Fibroblast of lung (primary cell): ENCODE results near the gene AJUBA. TPM values are rescaled to one million over a fixed set of nuclear protein-coding genes. Genes with fewer than 3 reads are reported as not detected.

ENCODE experiments used
- DNase-seq, 2 donors: peaks; one replicate each; pipeline versions ENCODE4 v3.0.0 to v3.0.0-alpha.2; 2010; ENCODE audit warnings: low read depth in 2 of 2
- H2AFZ ChIP-seq: 2 replicates; pipeline ENCODE4 v1.5.1; 2012; ENCODE audit warnings: low read length, control low read depth, inconsistent platforms
- H3K27ac ChIP-seq: 2 replicates; pipeline ENCODE4 v1.5.1; 2011; ENCODE audit warnings: low read length, control low read depth; ENCODE audit not compliant: insufficient read depth
- H3K27me3 ChIP-seq: 2 replicates; pipeline ENCODE4 v1.5.1; 2011; ENCODE audit warnings: mild to moderate bottlenecking, low read length; ENCODE audit not compliant: control insufficient read depth, insufficient read depth
- H3K36me3 ChIP-seq: 2 replicates; pipeline ENCODE4 v1.5.1; 2011; ENCODE audit warnings: low read length; ENCODE audit not compliant: control insufficient read depth, insufficient read depth
- H3K4me1 ChIP-seq: 2 replicates; pipeline ENCODE4 v1.5.1; 2011; ENCODE audit warnings: low read length; ENCODE audit not compliant: control insufficient read depth, insufficient read depth; ENCODE audit errors: extremely low read depth
- H3K4me2 ChIP-seq: 2 replicates; pipeline ENCODE4 v1.5.1; 2011; ENCODE audit warnings: low read length, control low read depth; ENCODE audit not compliant: insufficient read depth; ENCODE audit errors: extremely low read depth
- H3K4me3 ChIP-seq, 4 experiments: fragments of 200-600 bp in 1 of 4; sonication (generic) in 1 of 4; replicated peaks in 1 of 4; 2 replicates each; pipeline ENCODE4 v1.5.1; 2011 to 2016; ENCODE audit warnings: low read length in 4 of 4, low read depth in 3 of 4, mild to moderate bottlenecking in 3 of 4, control low read depth in 2 of 4, inconsistent platforms in 1 of 4, mixed read lengths in 1 of 4; ENCODE audit not compliant: insufficient read depth in 1 of 4; ENCODE audit errors: control extremely low read depth in 1 of 4
- H3K79me2 ChIP-seq: 2 replicates; pipeline ENCODE4 v1.5.1; 2012; ENCODE audit warnings: mild to moderate bottlenecking, low read length, inconsistent platforms; ENCODE audit not compliant: control insufficient read depth, insufficient read depth
- H3K9ac ChIP-seq: 2 replicates; pipeline ENCODE4 v1.5.1; 2011; ENCODE audit warnings: mild to moderate bottlenecking, low read length, control low read depth; ENCODE audit not compliant: insufficient read depth
- H3K9me3 ChIP-seq: 2 replicates; pipeline ENCODE4 v1.5.1; 2012; ENCODE audit warnings: low read depth, low read length; ENCODE audit not compliant: control insufficient read depth, insufficient read depth
- H4K20me1 ChIP-seq: 2 replicates; pipeline ENCODE4 v1.5.1; 2011; ENCODE audit warnings: low read length; ENCODE audit not compliant: control insufficient read depth, insufficient read depth; ENCODE audit errors: extremely low read depth
- CTCF ChIP-seq, 2 donors: IDR thresholded peaks in 1 of 2; conservative IDR thresholded peaks in 1 of 2; 1 replicate in 1 of 2; 2 replicates in 1 of 2; pipeline ENCODE4 v1.5.1; 2011 to 2012; ENCODE audit warnings: low read length in 2 of 2, control low read depth in 1 of 2, inconsistent platforms in 1 of 2, low read depth in 1 of 2, mild to moderate bottlenecking in 1 of 2
- EZH2 ChIP-seq: IDR thresholded peaks from 2 replicates; pipeline ENCODE4 v1.5.1; 2012; ENCODE audit warnings: low read length, control low read depth, mild to moderate bottlenecking; ENCODE audit errors: missing control alignments
- polyA plus RNA-seq, 2 donors: library from polyadenylated mRNA; depleted of rRNA in 1 of 2; stranded (reverse) in 1 of 2; unstranded in 1 of 2; fragments of >200 nt; gene quantifications; 2 replicates each; pipeline ENCODE4 v1.2.1, GENCODE V29; 2011 to 2012; ENCODE audit warnings: missing spikeins in 1 of 2
- total RNA-seq: library from RNA; depleted of rRNA; stranded (reverse); fragments of >200 nt; gene quantifications from 2 replicates; pipeline ENCODE4 v1.2.1, GENCODE V29; 2014

Gene AJUBA
- total and polyA plus RNA-seq, 2 donors (not counting 1 experiment from before 2014, with no cell fraction given): 41.3 to 84.9 TPM

DNA sequence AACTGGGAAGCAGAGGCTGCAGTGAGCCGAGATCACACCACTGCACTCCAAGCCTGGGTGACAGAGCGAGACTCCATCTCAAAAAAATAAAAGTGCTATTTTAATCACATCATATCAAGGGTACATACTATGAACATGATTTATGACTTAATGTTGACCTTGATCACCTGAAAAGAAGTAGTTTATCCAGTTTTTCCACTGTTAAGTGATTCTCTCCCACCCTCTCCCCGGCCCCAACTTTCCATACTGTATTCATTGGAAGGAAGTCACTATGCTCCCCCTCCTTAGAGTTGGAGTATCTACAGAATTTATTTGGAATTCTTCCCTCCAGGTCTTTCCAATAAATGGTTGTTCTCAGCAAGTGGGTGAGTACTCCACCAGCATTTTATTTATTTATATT is 50.2 kb downstream of the AJUBA start:
- no peak overlapping the region for H3K9ac ChIP-seq
- H3K79me2 ChIP-seq: peaks cover 18% of the 10 kb centered on the region
- no peak overlapping the region for H3K4me2 ChIP-seq
- H4K20me1 ChIP-seq: no peaks in the 10 kb centered on the region
- H3K27me3 ChIP-seq: no peaks in the 10 kb centered on the region
- H3K4me3 ChIP-seq: no peak overlapping the region
- peaks cover 7% of the 10 kb centered on the region for H3K4me1 ChIP-seq
- H3K9me3 ChIP-seq: no peaks in the 10 kb centered on the region
- no peak overlapping the region for H2AFZ ChIP-seq
- no peak for TF ChIP-seq EZH2
- no peak for TF ChIP-seq CTCF (conservative IDR thresholded peaks at IDR 0.05 in 1 of 2, IDR thresholded peaks at IDR 0.05 in 1 of 2; ENCODE audit: low read depth in 1 of 2, low read length in 2 of 2)
- DNase-seq: no peak
- H3K27ac ChIP-seq: no peak overlapping the region
- H3K36me3 ChIP-seq: peaks cover 1% of the 10 kb centered on the region

DNA sequence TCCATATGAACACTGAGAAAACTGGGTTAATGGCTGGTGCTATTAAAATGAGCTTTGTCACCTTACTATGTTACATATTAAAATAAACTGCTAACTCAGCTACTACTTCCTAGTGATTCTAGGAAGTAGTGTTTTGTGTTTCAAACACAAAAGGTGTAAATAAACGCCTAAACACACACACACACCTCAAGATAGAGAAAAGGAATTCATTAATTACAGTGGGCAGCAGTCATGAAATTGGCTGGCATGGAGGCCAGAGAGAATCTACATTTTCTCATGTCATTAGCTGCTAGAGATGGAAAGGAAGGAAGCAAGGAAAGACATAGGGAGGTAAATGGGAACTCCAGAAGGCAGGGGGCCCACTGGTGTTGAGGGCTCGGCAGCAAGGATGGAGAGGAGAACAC is 52.4 kb downstream of the AJUBA start:
- H3K9me3 ChIP-seq: no peaks in the 10 kb centered on the region
- H3K27me3 ChIP-seq: no peaks in the 10 kb centered on the region
- H3K4me1 ChIP-seq: peaks cover 7% of the 10 kb centered on the region
- DNase-seq: no peak
- peaks cover 5% of the 10 kb centered on the region for H3K36me3 ChIP-seq
- peak overlapping the region; percentile 0 for H3K9ac ChIP-seq
- H3K27ac ChIP-seq: peak overlapping the region; percentile 47
- H3K79me2 ChIP-seq: peaks cover 18% of the 10 kb centered on the region
- H3K4me3 ChIP-seq: peak overlapping the region; percentile 33 to 77 (median 54)
- no peaks in the 10 kb centered on the region for H4K20me1 ChIP-seq
- peak overlapping the region; percentile 81 for H2AFZ ChIP-seq
- H3K4me2 ChIP-seq: peak overlapping the region; percentile 52
- TF ChIP-seq EZH2 (no peak), CTCF (conservative IDR thresholded peaks at IDR 0.05 in 1 of 2, IDR thresholded peaks at IDR 0.05 in 1 of 2; ENCODE audit: low read depth in 1 of 2, low read length in 2 of 2) (no peak)

GRCh38 chr14:22929104-22929960 is 53.0 kb downstream of the AJUBA start, which contains the start of gene PRMT5:
TSS of gene PRMT5 (minus strand) at chr14:22929376. CDS start at chr14:22929361, 15 bp downstream.
- Histone ChIP-seq H3K9me3 (no peaks in the 10 kb centered on the region), H3K4me2 (peak within 1 kb of the TSS; percentile 85), H3K79me2 (peaks cover 18% of the 10 kb centered on the region), H3K4me3 (peak within 1 kb of the TSS; percentile 71 to 96 (median 94)), H3K9ac (peak within 1 kb of the TSS; percentile 92), H3K36me3 (peaks cover 8% of the 10 kb centered on the region), H3K27me3 (no peaks in the 10 kb centered on the region), H4K20me1 (no peaks in the 10 kb centered on the region), H2AFZ (peak within 1 kb of the TSS; percentile 95), H3K27ac (peak within 1 kb of the TSS; percentile 92), H3K4me1 (peaks cover 7% of the 10 kb centered on the region)
- TF ChIP-seq EZH2: no peak
- no peak for TF ChIP-seq CTCF (conservative IDR thresholded peaks at IDR 0.05 in 1 of 2, IDR thresholded peaks at IDR 0.05 in 1 of 2; ENCODE audit: low read depth in 1 of 2, low read length in 2 of 2)
- peak; percentile 99 to 100 for DNase-seq
